T-helper 1 cell (primary cell): Measurements from ENCODE around the gene ZFP36.
A peak's percentile ranks its signal among the peaks of the same experiment; 100 is the strongest.

ENCODE experiments used
- DNase-seq, 5 donors: peaks; one replicate each; pipeline ENCODE4 v3.0.0-alpha.2; 2012 to 2020

ZFP36 gene

GRCh38 chr19:39405958-39406655 lies 540 bp upstream of the ZFP36 start:
- peak; percentile 70 to 89 (median 80) for DNase-seq

GRCh38 chr19:39407410-39407659 lies 688 bp downstream of the ZFP36 start:
- no peak for DNase-seq

GRCh38 chr19:39407660-39408391 lies 1.2 kb downstream of the ZFP36 start:
- DNase-seq = peak; percentile 47 to 90 (median 60)

- DNase-seq = peak in 3 of 5 donors; percentile 31 to 47 (median 44)
Observed at GRCh38 chr19:39408392-39409207, 2.0 kb downstream of the ZFP36 start.

- peak; percentile 85 to 89 (median 86) for DNase-seq
Observed at GRCh38 chr19:39409208-39410016, 2.8 kb downstream of the ZFP36 start.

GRCh38 chr19:39410017-39410830 lies 3.6 kb downstream of the ZFP36 start:
- peak; percentile 61 to 82 (median 75) for DNase-seq

GRCh38 chr19:39410831-39411080 lies 4.1 kb downstream of the ZFP36 start:
- DNase-seq = no peak

DNA sequence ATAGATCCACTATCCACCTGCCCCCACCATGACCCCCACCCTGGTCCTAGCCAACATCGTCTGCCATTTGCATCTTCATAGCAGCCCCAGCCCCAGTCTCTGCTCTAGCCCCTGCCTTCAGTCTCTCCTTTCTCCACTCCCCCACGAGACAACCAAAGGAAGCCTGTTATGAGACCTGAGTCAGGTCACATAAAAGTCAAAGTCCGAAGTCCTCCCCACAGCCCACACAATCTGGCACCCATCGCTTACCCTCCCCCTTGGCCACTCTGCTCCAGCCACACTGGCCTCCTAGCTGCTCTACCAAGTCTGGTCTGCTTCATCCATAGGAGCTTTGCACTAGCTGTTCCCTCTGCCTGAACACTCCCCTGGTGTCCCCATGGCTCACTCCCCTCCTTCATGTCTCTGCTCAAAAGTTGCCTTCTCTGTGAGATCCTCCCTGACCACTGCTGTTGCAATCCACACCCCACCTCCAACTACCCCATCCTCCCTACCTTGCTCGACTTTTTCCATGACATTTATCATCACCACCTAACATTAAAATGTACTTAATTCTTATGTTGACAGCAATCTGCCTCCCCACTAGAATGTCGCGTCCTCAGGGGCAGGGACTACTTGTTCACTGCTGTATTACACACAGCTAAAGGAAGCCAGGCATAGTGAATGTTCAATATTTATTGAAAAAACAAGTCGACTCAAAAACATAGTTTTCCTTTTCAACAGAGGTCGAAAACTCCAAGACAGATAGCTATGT lies 4.6 kb downstream of the ZFP36 start:
- no peak for DNase-seq

- peak; percentile 77 to 92 (median 87) for DNase-seq
Observed at GRCh38 chr19:39411832-39412099, 5.1 kb downstream of the ZFP36 start.

DNA sequence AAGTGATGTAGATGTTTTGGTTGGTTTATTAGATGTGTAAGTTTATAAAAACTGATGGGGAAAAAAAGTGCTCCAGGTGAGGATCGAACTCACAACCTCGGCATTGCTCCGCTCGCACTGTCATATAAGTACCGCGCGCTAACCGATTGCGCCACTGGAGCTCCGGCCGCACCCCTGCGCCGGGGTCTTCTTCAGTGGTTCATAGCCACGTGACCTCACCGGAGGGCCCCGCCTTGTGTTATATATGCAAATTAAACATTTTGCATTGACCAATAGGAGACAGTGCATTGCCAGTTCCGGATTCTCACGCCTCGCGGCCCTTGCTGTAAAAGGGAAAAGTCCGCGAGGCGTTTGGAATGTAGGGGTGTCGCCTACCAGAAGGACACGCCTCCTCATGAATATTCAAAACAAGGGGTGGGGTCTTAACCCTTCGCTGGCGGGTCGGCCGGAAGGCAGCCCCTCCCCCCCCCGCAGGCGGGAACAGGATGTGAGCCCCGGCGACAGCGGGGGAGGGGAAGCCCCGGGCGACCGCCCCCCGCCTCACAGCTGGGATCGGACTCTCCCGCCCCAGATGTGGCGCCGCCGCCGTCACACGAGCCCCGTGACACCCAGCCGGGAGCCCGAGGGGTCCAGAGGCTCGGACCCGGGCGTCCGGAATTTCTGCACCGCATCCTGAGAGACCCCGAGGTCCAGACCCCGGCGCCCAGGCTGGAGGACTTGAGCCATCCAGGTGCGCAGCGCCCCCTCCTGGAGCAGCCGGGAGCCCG lies 5.6 kb downstream of the ZFP36 start, which contains the start of gene PLEKHG2:
TSS of gene PLEKHG2 (plus strand) at position 570 of the 767 bp plus-strand sequence. CDS start 1,418 bp downstream, outside the sequence.
- peak; percentile 89 to 99 (median 94) for DNase-seq

DNA sequence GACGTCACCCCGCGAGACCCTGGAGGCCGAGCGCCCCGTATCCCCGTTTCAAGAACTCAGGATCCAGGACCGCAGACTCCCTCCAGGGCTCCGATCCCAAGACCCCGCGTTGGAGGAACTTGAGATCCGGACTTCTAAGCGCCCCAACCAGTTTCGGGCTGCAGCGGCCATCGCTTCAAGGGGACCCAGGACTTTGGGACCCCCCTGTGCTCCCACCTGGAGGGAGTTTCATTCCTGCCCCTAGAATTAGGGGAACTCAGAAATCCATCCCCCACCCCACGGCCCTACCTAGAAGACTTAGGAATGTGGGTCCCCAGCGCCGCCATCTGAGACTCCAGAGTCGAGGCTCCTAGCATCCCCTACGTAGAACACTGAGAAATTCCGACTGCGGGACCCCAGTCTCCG lies 6.2 kb downstream of the ZFP36 start:
- no peak for DNase-seq

DNA sequence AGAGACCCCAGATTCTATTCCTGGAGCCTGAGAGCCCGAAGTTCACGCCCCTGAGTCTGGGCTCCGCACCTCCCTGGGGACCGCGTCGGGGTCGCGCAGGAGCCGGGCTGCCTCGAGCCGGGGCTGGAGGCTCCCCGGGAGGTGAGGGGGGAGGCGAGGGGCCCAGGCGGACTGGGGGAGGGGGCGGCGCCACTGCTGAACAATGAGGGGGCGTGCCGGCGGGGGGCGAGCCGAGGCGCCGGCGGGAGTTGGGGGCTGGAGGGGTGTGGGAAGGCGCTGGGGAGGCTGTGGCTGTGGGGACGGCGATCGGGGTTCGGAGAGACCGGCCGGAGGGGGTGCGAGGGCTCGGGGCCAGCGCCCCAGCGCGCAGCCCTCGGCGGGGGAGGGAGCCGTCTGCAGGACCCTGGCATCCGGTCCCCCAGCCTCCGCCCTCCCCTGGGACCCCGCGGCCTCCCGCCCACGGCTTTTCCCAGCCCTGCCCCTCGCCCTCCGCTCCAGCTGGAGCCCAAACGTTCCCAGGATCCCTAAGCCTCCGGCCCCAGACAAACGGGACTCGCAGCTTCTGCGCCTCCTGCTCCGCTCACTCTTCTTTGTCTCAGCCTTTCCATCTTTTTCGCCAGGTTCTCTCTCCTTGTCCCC lies 6.7 kb downstream of the ZFP36 start:
- DNase-seq = peak in 2 of 5 donors; percentile 30 to 47

DNA sequence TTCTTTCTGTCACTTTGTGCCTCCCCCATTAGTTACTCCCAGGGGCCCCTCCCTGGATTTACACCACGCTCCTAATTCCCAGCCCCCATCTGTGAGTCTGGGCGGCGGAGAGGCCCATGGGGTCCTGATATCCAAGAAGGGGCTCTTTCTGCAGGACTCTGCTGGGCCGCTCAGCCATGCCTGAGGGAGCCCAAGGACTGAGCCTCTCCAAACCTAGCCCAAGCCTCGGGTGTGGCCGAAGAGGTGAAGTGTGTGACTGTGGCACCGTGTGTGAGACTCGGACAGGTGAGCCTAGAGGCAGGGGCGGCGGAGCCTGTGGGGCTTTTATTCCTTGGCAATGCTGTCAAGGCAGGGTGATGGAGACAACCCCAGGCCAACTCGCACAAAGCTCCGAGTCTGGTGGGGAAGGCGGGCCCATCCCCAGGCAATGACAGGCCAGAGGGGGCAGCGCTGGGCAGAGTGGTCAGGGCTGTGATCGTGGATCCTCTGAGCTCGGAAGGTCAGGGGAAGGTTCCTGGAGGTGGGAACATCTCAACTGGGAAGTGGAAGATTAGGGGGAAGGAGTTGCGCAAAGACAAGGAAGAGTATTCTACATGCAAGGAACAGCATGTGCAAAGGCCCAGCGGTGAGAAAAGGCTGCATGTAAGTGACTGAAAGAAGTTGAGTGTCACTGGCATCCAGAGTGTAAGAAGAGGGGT lies 7.4 kb downstream of the ZFP36 start:
- DNase-seq = no peak

DNA sequence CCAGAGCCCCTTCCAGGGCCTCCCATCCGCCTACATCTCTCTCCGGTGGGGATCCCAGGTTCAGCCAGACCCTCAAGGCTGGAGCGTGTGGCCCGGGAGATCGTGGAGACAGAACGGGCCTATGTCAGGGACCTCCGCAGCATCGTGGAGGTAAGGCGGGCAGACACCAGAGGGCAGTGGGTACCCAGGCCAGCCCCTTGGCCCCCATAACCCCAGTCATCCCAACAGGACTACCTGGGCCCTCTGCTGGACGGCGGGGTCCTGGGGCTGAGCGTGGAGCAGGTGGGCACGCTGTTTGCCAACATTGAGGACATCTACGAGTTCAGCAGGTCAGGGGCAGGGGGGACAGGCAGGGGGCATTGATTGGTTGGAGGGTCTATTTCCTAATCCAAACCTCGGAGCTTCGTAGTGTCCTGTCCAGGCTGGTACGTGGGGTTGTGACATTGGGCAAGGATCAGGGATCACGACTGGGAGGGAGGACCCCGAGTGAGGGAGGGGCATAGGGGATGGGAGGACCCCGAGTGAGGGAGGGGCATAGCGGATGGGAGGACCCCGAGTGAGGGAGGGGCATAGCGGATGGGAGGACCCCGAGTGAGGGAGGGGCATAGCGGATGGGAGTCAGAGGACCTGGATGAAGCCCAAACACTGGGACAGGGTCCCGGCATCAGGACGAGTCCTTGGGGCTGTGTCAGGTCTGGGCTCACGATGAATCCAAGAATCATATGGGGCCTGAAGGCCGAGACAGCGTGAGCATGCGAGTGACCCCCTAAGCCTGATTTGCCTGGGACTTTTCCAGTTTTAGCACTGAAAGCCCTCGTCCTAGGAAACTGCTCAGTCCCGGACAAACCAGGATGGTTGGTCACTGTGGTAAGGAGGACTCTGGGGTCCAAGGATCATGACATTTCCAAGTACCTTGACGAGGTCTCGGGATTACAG lies 8.7 kb downstream of the ZFP36 start:
- DNase-seq = no peak

- DNase-seq = no peak
Observed at GRCh38 chr19:39416152-39417120, 9.8 kb downstream of the ZFP36 start.

- no peak for DNase-seq
Observed at GRCh38 chr19:39417463-39418181, 11.0 kb downstream of the ZFP36 start.
